Endothelial cell of hepatic sinusoid (primary cell): ENCODE data around the gene LRRC17.

Experiments
- in situ Hi-C: cut with HindIII; loops from 2 replicates; pipeline ENCODE4 v1.10.0; 2017; ENCODE audit warnings: low sequenced_read_pairs

The LRRC17 gene

DNA sequence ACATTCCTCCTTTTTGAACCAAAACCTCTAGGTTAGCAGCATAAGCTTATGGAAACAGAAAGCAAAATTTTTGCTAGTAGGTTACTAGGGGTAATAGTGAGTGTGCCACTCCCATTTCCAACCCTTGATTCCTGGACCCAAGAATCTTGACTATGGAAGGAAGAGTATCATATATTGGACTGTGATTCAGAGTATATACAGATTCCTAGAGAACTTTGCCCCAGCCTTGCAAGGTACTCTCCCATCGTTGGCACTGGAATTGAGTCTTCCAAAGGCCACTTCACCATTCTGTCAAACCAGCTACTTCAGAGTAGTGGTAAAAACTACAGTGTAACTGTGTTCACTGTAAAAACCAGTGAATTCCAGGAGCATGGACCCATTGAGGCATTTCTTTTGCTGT is 69.4 kb downstream of the LRRC17 start:
- in situ Hi-C loops, result loop anchor here (5.0 kb wide), 1 partner anchor 40 kb away; no protein-coding TSS in a partner anchor

GRCh38 chr7:102983602-102984001 is 70.8 kb downstream of the LRRC17 start:
- in situ Hi-C loops, result loop anchor here (5.0 kb wide), 1 partner anchor 41 kb away; no protein-coding TSS in a partner anchor

DNA sequence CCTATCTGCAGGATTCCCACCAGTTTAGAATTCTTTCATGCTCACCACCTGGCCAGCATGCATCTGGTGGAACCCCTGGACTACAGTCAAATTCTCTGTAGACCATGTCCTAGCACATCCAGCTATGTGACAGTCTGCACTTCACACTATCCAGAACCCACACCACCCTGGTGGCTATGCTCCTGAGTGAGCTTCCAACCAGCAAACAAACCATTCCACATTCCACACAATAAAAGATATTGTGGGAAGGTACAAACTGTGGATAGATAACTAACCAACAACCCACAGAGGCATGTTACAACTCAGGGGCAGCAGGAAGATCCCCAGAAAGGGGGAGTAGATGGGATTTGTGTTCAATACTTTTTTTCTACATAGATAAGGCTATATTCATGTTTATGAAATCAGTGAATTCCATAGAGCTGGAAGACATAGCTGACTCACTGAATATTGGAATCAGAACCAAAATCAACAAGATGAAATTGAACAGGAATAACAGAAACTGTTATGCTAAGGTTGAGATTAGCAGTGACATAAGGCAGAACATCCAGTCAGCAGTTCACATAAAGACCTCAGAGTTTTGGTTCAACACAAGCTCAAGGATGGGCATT is 72.5 kb downstream of the LRRC17 start:
- in situ Hi-C loops, result no loop called here

DNA sequence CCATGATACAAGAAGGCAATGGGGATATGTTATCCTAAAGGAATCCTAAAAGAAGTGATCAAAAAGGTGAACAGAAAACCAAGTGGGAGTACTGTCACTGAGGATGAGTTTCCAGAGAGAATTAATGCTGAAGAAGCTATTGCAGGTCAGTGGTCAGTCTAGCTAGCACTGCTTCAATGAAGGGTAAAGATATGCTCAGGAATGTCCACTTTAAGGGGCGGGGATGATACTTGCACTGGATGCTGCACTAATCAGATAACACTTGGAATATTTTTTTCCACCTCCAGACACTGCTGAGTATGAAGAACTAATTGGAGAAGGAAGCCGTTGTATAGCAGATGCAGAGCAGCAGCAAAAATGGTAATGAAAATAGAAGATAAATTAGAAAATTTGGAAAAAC is 75.3 kb downstream of the LRRC17 start:
- in situ Hi-C loops, result no loop called here

DNA sequence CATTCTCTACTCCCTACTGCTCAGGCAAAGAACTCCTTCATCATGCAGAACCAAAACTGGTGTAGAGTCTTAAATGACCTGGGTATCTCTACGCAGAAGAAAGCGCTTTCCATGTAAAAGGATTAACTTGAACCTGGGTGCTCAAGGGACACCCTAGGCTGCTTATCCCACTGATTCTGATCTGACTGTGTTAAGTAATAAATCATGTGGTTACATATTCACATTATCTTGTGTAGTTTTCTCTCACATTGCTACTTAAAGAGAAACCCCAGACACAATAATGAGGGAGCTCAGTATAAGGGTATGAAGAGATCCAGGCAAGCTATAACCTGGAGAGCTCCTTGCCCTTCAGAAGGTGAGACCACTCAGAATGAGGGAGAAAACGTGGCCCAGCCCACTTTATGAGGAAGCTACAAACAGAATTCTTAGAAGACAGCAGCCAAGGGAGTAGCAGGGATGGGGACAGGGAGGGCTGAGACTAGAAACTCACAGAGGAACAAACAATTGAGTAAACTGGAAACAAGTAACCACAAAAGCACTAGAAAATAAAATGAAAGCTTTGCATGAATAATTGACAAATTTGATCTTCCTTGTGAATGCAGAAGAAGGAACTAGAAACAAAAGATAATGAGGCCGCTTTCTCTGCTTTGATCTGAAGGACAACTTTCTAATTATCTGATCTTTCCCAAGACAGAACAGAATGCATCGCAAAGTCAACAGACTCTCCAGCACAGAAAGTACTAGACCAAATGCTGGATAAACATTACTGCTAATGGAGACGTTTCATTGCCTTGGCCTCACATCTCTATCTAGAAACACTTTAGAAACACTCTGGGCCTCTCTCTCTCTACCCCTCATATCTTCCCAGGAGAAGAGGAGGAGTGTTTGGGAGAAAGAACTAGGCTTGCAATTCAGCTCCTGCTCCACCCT is 76.1 kb downstream of the LRRC17 start:
- in situ Hi-C loops, result no loop called here

DNA sequence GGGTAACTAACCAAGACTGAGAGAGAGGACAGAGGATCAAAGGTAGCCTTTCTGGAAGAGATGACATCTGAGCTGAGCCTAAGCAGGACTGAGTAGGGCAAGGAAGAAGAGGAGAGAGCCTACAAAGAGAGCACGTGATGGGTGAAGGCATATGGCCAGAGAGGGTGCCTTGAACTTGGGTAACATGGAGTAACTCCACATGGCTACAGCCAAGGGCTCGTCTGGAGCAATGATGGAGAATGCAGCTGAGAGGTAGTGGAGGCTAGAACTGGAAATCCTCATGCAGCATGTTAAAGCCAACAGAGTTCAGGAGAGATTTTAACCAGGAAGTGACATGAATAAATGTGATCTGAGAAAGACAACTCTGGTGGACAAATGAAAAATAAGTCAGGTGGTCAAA is 77.8 kb downstream of the LRRC17 start:
- in situ Hi-C loops, result no loop called here

- in situ Hi-C loops, result no loop called here
Measured at GRCh38 chr7:102991077-102991539, 78.3 kb downstream of the LRRC17 start.

DNA sequence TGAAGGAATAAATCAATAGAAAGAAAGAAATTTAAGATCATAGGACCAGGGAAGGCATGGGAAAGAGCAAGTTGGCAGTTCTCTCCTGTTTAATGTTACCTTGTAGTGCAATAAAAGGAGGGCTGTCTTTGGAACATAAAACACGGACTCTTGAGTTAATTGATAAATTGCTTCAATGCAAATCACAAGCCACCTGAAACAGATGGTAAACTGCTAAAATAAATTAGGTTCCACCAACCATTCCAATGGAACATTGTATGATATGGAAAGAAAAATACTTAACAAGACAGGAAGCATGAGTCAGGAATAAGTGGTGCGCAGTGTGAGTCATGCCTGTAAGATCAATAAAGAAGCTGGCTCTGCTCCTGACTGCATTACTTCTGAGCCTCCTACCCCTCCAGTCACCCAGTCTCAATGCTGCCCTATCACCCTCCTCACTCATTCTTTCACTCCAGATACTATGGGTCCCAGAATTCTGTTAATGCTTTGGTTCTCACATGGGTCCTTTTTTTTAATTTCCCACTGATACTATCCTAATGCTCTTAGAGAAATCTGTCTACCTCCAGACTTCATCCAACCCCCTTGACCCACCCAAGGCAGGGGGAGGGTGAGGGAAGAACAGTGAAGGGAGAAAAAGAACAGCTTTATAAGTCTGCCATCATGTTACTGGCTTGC is 78.9 kb downstream of the LRRC17 start:
- in situ Hi-C loops, result no loop called here

DNA sequence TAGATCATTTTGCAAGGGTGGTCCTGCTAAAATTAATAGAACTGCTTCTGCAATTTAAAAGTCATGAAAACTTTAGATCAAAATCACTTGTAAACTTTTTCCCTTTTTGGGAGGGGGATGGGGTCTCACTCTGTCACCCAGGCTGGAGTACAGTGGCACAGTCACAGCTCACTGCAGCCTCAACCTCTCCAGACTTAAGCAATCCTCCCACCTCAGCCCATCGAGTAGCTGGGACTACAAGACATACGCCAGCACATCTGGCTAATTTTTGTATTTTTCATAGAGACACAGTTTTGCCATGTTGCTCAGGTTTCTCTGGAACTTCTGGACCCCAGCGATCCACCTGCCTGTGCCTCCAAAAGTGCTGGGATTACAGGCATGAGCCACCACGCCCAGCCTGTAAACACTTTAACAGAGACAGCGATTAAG is 79.7 kb downstream of the LRRC17 start:
- in situ Hi-C loops, result no loop called here

DNA sequence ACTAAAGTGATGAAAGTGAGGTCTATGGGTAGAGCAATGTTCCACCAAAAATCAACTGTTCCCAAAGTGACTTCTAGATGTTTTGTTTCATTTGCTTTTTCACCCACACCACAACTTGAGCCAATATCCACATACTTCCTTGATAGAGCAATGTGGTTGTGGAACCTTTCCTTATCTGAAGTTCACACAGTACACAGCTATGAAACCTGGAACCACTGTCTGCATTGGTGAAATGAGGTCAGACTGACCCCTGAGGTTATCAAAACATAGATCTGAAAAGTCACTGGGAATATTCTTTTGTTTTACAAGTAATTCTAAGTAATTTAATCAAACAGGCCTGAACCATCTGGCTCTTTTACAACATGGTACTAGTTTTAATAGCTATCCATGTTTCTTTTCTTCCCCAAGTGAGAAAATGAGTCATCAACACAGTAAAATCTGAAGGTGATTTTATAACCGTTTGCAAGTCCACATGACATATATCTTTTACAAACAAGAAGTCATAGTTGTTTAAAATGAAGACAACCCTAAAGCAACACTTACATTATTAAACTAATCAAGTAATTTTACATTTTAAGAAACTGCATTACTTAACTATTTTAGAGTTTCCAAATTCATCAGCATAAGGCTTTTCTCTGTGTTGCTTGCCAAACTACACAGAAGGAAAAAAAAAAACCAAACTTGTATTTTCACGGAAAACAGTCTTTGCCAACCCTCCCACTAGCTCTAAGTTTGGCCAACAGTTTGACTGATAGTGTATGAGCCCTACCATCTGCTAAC is 80.3 kb downstream of the LRRC17 start:
- in situ Hi-C loops, result no loop called here

GRCh38 chr7:102993718-102994029 is 80.9 kb downstream of the LRRC17 start:
- in situ Hi-C loops, result no loop called here

DNA sequence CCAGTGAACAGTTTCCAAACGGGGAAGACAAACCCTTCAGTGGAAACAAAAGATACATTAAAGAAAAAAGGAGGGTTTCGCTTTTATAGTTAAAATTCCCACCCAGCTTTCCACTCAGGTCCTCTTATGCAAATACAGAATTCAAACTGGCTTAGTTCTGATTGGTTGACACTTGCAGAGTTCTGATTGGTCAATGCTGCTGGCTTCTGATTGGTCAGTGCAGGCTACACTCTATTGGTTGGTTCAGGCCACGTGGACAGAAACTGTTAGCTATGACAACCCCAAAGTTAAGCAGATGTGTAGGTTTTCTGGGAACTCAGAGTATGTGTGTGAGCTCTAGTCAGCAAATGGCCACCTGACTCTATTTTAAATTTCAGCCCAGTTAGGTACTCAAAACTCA is 81.8 kb downstream of the LRRC17 start:
- in situ Hi-C loops, result no loop called here
